RWPE2 (cell line): Measurements from ENCODE around the gene OBP2A.

Source experiments
- ATAC-seq: fragments of 200-7000 bp; cut with Tn5 transposase; 3 replicates; pipeline ENCODE4 v1.9.1; 2021; ENCODE audit warnings: low read depth
- DNase-seq: peaks from one replicate; pipeline ENCODE4 v3.0.0-alpha.2; 2020; ENCODE audit warnings: low spot score
- H3K27ac ChIP-seq: fragments of 450-650 bp; 2 replicates; pipeline ENCODE4 v1.5.1; 2017; ENCODE audit warnings: mild to moderate bottlenecking; ENCODE audit not compliant: poor library complexity, severe bottlenecking
- H3K27me3 ChIP-seq: fragments of 250-450 bp; sonication (Bioruptor Pico); 2 replicates; pipeline ENCODE4 v1.5.1; 2021; ENCODE audit warnings: mild to moderate bottlenecking, moderate library complexity; ENCODE audit not compliant: insufficient read depth, poor library complexity, severe bottlenecking
- H3K36me3 ChIP-seq: fragments of 250-450 bp; sonication (Bioruptor Pico); 2 replicates; pipeline ENCODE4 v1.5.1; 2020; ENCODE audit warnings: low read depth, mild to moderate bottlenecking, moderate library complexity
- H3K4me1 ChIP-seq: fragments of 250-450 bp; sonication (Bioruptor Pico); 2 replicates; pipeline ENCODE4 v1.5.1; 2021; ENCODE audit warnings: mild to moderate bottlenecking, moderate library complexity; ENCODE audit not compliant: insufficient read depth, poor library complexity, severe bottlenecking
- H3K4me3 ChIP-seq: fragments of 250-450 bp; sonication (Bioruptor Pico); 2 replicates; pipeline ENCODE4 v1.5.1; 2021; ENCODE audit warnings: mild to moderate bottlenecking, moderate library complexity; ENCODE audit not compliant: severe bottlenecking
- H3K9me3 ChIP-seq: fragments of 250-450 bp; sonication (Bioruptor Pico); 2 replicates; pipeline ENCODE4 v1.5.1; 2021; ENCODE audit warnings: mild to moderate bottlenecking, moderate library complexity; ENCODE audit not compliant: severe bottlenecking
- CTCF ChIP-seq: fragments of 450-650 bp; IDR thresholded peaks from one replicate; pipeline ENCODE4 v1.5.1; 2017; ENCODE audit warnings: mild to moderate bottlenecking, moderate library complexity; ENCODE audit not compliant: poor library complexity, severe bottlenecking

Gene OBP2A

DNA sequence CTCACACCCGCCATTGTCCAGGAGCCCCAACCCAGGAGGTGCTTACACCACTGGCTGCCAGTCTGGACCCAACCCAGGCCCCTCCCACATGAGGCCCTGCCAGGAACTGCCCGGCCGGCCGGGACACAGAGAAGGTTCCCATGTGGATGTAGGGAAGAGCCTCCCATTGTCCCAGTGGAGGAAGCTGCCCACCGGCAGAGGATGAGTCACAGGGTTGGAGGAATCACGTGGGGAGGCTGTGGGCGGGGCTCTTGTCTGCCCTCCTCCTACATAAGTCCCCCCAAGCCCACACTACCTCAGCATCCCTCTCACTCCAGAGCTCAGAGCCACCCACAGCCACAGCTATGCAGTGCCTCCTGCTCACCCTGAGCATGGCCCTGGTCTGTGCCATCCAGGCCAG is 41.7 kb downstream of the OBP2A start:
- Histone ChIP-seq H3K4me1 (no peaks in the 10 kb centered on the region), H3K9me3 (no peaks in the 10 kb centered on the region), H3K27me3 (peaks cover 4% of the 10 kb centered on the region), H3K4me3 (no peak overlapping the region), H3K27ac (no peak overlapping the region), H3K36me3 (no peaks in the 10 kb centered on the region)
- DNase-seq, result no peak
- no peak for TF ChIP-seq CTCF
- no peak for ATAC-seq

- no peak overlapping the region for H3K27ac ChIP-seq
- no peak for TF ChIP-seq CTCF
- no peaks in the 10 kb centered on the region for H3K9me3 ChIP-seq
- peaks cover 4% of the 10 kb centered on the region for H3K27me3 ChIP-seq
- DNase-seq (peak; percentile 44), ATAC-seq (no peak)
- H3K4me1 ChIP-seq, result no peaks in the 10 kb centered on the region
- H3K4me3 ChIP-seq, result no peak overlapping the region
- no peaks in the 10 kb centered on the region for H3K36me3 ChIP-seq
Measured at GRCh38 chr9:135588371-135588770, 42.4 kb downstream of the OBP2A start.

- Histone ChIP-seq H3K4me1 (no peaks in the 10 kb centered on the region), H3K36me3 (no peaks in the 10 kb centered on the region), H3K27me3 (peaks cover 4% of the 10 kb centered on the region), H3K9me3 (no peaks in the 10 kb centered on the region), H3K27ac (no peak overlapping the region), H3K4me3 (no peak overlapping the region)
- ATAC-seq (no peak), DNase-seq (peak; percentile 43)
- TF ChIP-seq CTCF, result no peak
Measured at GRCh38 chr9:135588886-135589595, 43.1 kb downstream of the OBP2A start.

GRCh38 chr9:135589596-135590485 is 43.9 kb downstream of the OBP2A start:
- H3K27me3 ChIP-seq, result peaks cover 4% of the 10 kb centered on the region
- no peak for DNase-seq

More at GRCh38 chr9:135589596-135590485, 43.9 kb downstream of the OBP2A start:
- Histone ChIP-seq H3K9me3 (no peaks in the 10 kb centered on the region), H3K27ac (no peak overlapping the region), H3K4me1 (no peaks in the 10 kb centered on the region), H3K4me3 (no peak overlapping the region), H3K36me3 (no peaks in the 10 kb centered on the region)
- no peak for ATAC-seq
- no peak for TF ChIP-seq CTCF
